Ishikawa (cell line): ENCODE results near the gene SEMA3E.

Experiments
- CEBPB ChIP-seq: IDR thresholded peaks from 2 replicates; pipeline ENCODE4 v1.6.1; 2012
- CREB1 ChIP-seq: IDR thresholded peaks from 2 replicates; pipeline ENCODE4 v1.6.1; 2012; ENCODE audit warnings: low read depth
- EP300 ChIP-seq: IDR thresholded peaks from 2 replicates; pipeline ENCODE4 v1.6.1; 2012; ENCODE audit warnings: borderline replicate concordance
- FOXM1 ChIP-seq: IDR thresholded peaks from 2 replicates; pipeline ENCODE4 v1.6.1; 2012; ENCODE audit warnings: low read depth, borderline replicate concordance
- TAF1 ChIP-seq: IDR thresholded peaks from 2 replicates; pipeline ENCODE4 v1.6.1; 2012; ENCODE audit warnings: low read depth, mild to moderate bottlenecking
- ZBTB7A ChIP-seq: IDR thresholded peaks from 2 replicates; pipeline ENCODE4 v1.6.1; 2012; ENCODE audit warnings: low read depth
- TF ChIP-seq, protein P1 (sequence below): IDR thresholded peaks from 2 replicates; pipeline ENCODE4 v1.6.1; 2012

DNA sequence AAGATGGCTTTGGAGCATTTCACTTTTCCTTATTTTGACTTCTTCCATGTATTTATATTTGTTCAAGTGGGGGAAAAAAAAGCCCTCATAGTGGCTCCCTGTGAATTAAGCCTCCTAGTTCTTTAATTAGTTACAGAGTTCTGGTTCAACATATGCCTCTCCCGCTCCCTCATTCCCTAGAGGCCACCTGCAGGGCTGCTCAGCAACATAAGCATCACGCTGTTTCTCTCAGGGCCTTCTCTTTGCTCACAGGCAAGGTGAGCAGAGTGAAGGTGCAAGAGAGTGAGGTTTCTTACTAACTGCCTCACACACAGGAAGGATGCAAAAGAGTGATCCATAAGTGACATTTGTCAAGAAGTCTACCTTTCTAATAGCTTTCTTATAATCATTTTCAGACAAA, 196.7 kb downstream of the SEMA3E start:
- TF ChIP-seq TAF1 (no peak), FOXM1 (no peak), CEBPB (no peak), EP300 (no peak), CREB1 (no peak), ZBTB7A (no peak)
- TF ChIP-seq, protein P1, sequence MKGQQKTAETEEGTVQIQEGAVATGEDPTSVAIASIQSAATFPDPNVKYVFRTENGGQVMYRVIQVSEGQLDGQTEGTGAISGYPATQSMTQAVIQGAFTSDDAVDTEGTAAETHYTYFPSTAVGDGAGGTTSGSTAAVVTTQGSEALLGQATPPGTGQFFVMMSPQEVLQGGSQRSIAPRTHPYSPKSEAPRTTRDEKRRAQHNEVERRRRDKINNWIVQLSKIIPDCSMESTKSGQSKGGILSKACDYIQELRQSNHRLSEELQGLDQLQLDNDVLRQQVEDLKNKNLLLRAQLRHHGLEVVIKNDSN, result no peak
